A549 (cell line): Measurements from ENCODE around the gene PLA2G4F. TPM values are rescaled to one million over a fixed set of nuclear protein-coding genes. Genes with fewer than 3 reads are reported as not detected.

Experiments used
- ATAC-seq, 2 experiments: fragments of 200-7000 bp in 1 of 2; fragments of >200 bp in 1 of 2; cut with Nextera tagmentation in 1 of 2; cut with Tn5 transposase in 1 of 2; 3 replicates each; pipeline versions ENCODE4 v1.8.0 to v1.9.1; 2018 to 2020; ENCODE audit warnings: mild to moderate bottlenecking in 1 of 2, moderate library complexity in 1 of 2
- CTCF ChIA-PET: fragments of 300-600 bp; sonication (Branson Sonifier 250); formaldehyde crosslinking; extraction: SDS; loops from one replicate; lab custom pipeline; 2021; ENCODE audit warnings: antibody characterized with exemption, inconsistent platforms; lab: Yijun Ruan, JAX
- POLR2A ChIA-PET: fragments of 350-600 bp; formaldehyde crosslinking; extraction: SDS; loops from one replicate; lab custom pipeline; 2021; ENCODE audit warnings: antibody characterized with exemption, inconsistent platforms; lab: Yijun Ruan, JAX
- DNase-seq, 2 experiments: peaks; one replicate each; pipeline versions ENCODE4 v3.0.0 to v3.0.0-alpha.2; 2011 to 2016; ENCODE audit warnings: low read depth in 1 of 2, low spot score in 1 of 2
- FAIRE-seq: peaks from 2 replicates; lab custom pipeline; 2011; peaks lifted over from hg19 to GRCh38; lab: Jason Lieb, UNC
- H3K27ac ChIP-seq, 2 experiments: fragments of >200 bp; sonication (Bioruptor Twin); formaldehyde crosslinking; 3 replicates each; pipeline ENCODE4 v1.5.1; 2016 to 2017
- H3K4me1 ChIP-seq: fragments of >200 bp; sonication (Bioruptor Twin); formaldehyde crosslinking; 3 replicates; pipeline ENCODE4 v1.6.1; 2016
- H3K4me2 ChIP-seq: fragments of >200 bp; sonication (Bioruptor Twin); formaldehyde crosslinking; 3 replicates; pipeline ENCODE4 v1.6.1; 2016
- H3K4me3 ChIP-seq: fragments of >200 bp; sonication (Bioruptor Twin); formaldehyde crosslinking; 3 replicates; pipeline ENCODE4 v1.5.1; 2016
- H3K9me3 ChIP-seq: fragments of >200 bp; sonication (Bioruptor Twin); formaldehyde crosslinking; 3 replicates; pipeline ENCODE4 v1.6.1; 2016
- BHLHE40 ChIP-seq: IDR thresholded peaks from 2 replicates; pipeline ENCODE4 v1.6.1; 2012; ENCODE audit warnings: low read depth, low read length, inconsistent platforms
- CBX8 ChIP-seq: fragments of 200-600 bp; sonication (generic); IDR thresholded peaks from 2 replicates; pipeline ENCODE4 v1.6.1; 2016
- EHF ChIP-seq: fragments of 250-450 bp; sonication (Bioruptor Pico); IDR thresholded peaks from 2 replicates; pipeline ENCODE4 v1.5.0; 2020; ENCODE audit warnings: mild to moderate bottlenecking
- EP300 ChIP-seq, 2 experiments: fragments of >200 bp; sonication (Bioruptor Twin); formaldehyde crosslinking; IDR thresholded peaks; 2 replicates in 1 of 2; 3 replicates in 1 of 2; pipeline ENCODE4 v1.6.1; 2016 to 2017
- FOSB ChIP-seq: fragments of 250-450 bp; sonication (Bioruptor Pico); IDR thresholded peaks from 2 replicates; pipeline ENCODE4 v1.5.0; 2020; ENCODE audit warnings: mild to moderate bottlenecking, moderate library complexity
- GATA3 ChIP-seq: IDR thresholded peaks from 2 replicates; pipeline ENCODE4 v1.6.1; 2012; ENCODE audit warnings: borderline replicate concordance
- HDAC2 ChIP-seq: fragments of 200-600 bp; sonication (generic); IDR thresholded peaks from 2 replicates; pipeline ENCODE4 v1.6.1; 2016
- HOXB5 ChIP-seq: fragments of 250-450 bp; sonication (Bioruptor Pico); IDR thresholded peaks from 2 replicates; pipeline ENCODE4 v1.5.0; 2020; ENCODE audit warnings: mild to moderate bottlenecking, moderate library complexity
- JUNB ChIP-seq: fragments of >200 bp; sonication (Bioruptor Twin); formaldehyde crosslinking; IDR thresholded peaks from 2 replicates; pipeline ENCODE4 v1.6.1; 2016
- KDM1A ChIP-seq: fragments of 200-600 bp; sonication (generic); IDR thresholded peaks from 2 replicates; pipeline ENCODE4 v1.6.1; 2016; ENCODE audit warnings: low read depth, mild to moderate bottlenecking
- MAFK ChIP-seq: fragments of 450-650 bp; IDR thresholded peaks from 2 replicates; pipeline ENCODE4 v1.6.1; 2014; ENCODE audit not compliant: partially characterized antibody
- MAZ ChIP-seq: fragments of 150-350 bp; IDR thresholded peaks from 2 replicates; pipeline ENCODE4 v1.6.1; 2014; ENCODE audit warnings: antibody characterized with exemption, low read depth, low read length, borderline replicate concordance
- NPAS2 ChIP-seq: fragments of 250-450 bp; sonication (Bioruptor Pico); IDR thresholded peaks from 2 replicates; pipeline ENCODE4 v1.8.0; 2022; ENCODE audit warnings: mild to moderate bottlenecking, moderate library complexity, borderline replicate concordance
- PHF8 ChIP-seq: fragments of 200-600 bp; sonication (generic); IDR thresholded peaks from 2 replicates; pipeline ENCODE4 v1.6.1; 2016; ENCODE audit warnings: low read depth, mild to moderate bottlenecking, antibody characterized with exemption, moderate library complexity, borderline replicate concordance
- POLR2AphosphoS2 ChIP-seq: conservative IDR thresholded peaks from 2 replicates; pipeline ENCODE4 v1.6.1; 2012; ENCODE audit warnings: low read length, improper control_type of control experiment, inconsistent platforms
- RNF2 ChIP-seq: fragments of 200-600 bp; sonication (generic); IDR thresholded peaks from 2 replicates; pipeline ENCODE4 v1.6.1; 2016; ENCODE audit warnings: low read depth, mild to moderate bottlenecking, antibody characterized with exemption, moderate library complexity, borderline replicate concordance
- SREBF2 ChIP-seq: fragments of 450-650 bp; IDR thresholded peaks from 2 replicates; pipeline ENCODE4 v1.6.1; 2014; ENCODE audit warnings: mild to moderate bottlenecking, moderate library complexity
- TP53 ChIP-seq: fragments of 250-450 bp; sonication (Bioruptor Pico); IDR thresholded peaks from 2 replicates; pipeline ENCODE4 v1.5.0; 2021; ENCODE audit warnings: mild to moderate bottlenecking, moderate library complexity
- WGBS: methylation state at CpG from one replicate; pipeline ENCODE4 v1.1.6; 2017; ENCODE audit errors: missing lambda C conversion rate; 5-methylcytosine and 5-hydroxymethylcytosine counted together
- polyA plus RNA-seq, 4 experiments: library from polyadenylated mRNA; depleted of rRNA in 3 of 4; stranded (reverse); fragments of >200 nt; fragmentation: RNase III in 1 of 4; extraction: RNeasy Plus Mini Kit Qiagen cat#74134 plus additional on column Dnase treatment in 1 of 4; gene quantifications; 2 replicates in 3 of 4; 3 replicates in 1 of 4; pipeline ENCODE4 v1.2.3, GENCODE V29; 2011 to 2017
- TF ChIP-seq, protein P1 (sequence below): fragments of >200 bp; sonication (Bioruptor Twin); formaldehyde crosslinking; IDR thresholded peaks from 3 replicates; pipeline ENCODE4 v1.6.1; 2016
- TF ChIP-seq, protein P2 (sequence below): fragments of >200 bp; sonication (Bioruptor Twin); formaldehyde crosslinking; IDR thresholded peaks from 3 replicates; pipeline ENCODE4 v1.5.1; 2016
- TF ChIP-seq, protein P3 (sequence below): fragments of 450-650 bp; IDR thresholded peaks from 2 replicates; pipeline ENCODE4 v1.6.1; 2014; ENCODE audit warnings: antibody characterized with exemption
- TF ChIP-seq, protein P4 (sequence below): fragments of 250-450 bp; sonication (Bioruptor Pico); IDR thresholded peaks from 2 replicates; pipeline ENCODE4 v1.5.0; 2021; ENCODE audit warnings: mild to moderate bottlenecking, moderate library complexity, borderline replicate concordance
- TF ChIP-seq, protein P5 (sequence below): IDR thresholded peaks from 2 replicates; pipeline ENCODE4 v1.6.1; 2012

The PLA2G4F gene
- polyA plus RNA-seq, 2 of the 4 experiments (the other 2 are of a cell fraction) = not detected

DNA sequence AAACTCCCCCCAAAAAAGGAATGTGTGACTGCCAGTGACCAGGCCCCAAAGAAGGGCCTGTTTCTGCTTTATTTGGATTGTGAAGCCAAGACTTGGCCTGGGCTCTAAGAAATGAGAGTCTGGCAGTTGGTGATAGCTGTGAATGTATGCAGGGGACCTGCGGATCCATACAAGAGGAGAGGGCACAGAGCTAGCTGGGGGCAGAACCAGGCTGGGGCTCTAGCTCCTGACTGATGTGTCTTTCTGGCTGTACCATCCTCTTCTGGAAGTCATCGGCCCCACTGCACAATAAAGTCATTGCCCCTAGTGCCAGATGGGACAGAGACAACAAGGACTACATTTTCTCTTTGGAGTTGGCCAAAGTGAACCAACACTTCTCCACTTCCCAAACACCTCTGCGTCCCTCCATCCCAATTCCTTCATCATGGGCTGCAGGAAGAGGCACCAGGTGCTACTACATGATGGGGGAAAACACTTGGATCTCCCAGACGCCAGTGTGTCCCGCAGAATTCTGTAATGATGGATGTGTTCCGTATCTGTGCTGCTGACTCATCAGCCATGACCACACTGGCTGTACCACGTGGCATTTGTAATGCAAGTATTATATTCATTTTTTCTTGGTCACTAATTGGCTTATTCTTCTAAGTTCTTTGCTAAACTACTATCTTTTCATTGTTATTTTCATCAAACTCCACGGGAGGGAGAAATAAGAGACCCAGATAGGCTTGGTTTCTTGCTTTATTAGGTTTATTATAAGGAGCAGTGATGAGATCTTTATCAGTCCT is 1.7 kb upstream of the PLA2G4F start:
- H3K4me1 ChIP-seq = no peaks in the 10 kb centered on the region
- CTCF ChIA-PET = interaction anchor here (0.6 kb wide), 1 partner anchor 1764 kb away, joined by 3 read pairs; no protein-coding TSS in a partner anchor
- POLR2A ChIA-PET = no interaction called here
- no peak for FAIRE-seq
- H3K4me2 ChIP-seq = no peak overlapping the region
- H3K9me3 ChIP-seq = no peaks in the 10 kb centered on the region
- 77% methylated on average over 7 of the region's 8 CpGs for WGBS
- H3K27ac ChIP-seq = no peak overlapping the region
- ATAC-seq = no peak
- no peak overlapping the region for H3K4me3 ChIP-seq
- TF ChIP-seq MAFK = peak; percentile 10
- TF ChIP-seq BHLHE40 = no peak
- DNase-seq = no peak

DNA sequence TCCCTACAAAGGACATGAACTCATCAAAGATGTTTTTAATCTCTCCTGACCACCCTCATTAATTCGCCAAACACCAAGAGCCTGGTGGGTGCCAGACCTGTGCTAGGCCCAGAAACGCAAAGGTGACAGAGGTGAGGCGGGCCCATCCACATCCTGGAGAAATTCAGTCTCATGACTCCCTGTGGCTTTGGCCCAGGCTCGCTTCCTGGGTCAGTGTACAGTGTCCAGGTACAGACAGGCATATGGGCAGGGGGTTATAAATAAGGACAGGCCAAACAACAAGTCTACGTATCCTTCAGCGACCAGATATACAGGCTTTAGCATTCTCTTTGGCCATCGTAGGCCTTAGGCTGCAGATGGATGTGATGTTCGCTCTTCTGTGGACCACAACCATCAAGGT is 945 bp upstream of the PLA2G4F start:
- whole genome bisulfite sequencing = 92% methylated on average over 8 of the region's 8 CpGs
- H3K4me1 ChIP-seq = no peaks in the 10 kb centered on the region
- ChIA-PET POLR2A (no interaction called here), CTCF (interaction anchor here (1.8 kb wide), 1 partner anchor 9 kb away, joined by 6 read pairs; no protein-coding TSS in a partner anchor)
- no peak overlapping the region for H3K4me3 ChIP-seq
- no peak overlapping the region for H3K27ac ChIP-seq
- no peaks in the 10 kb centered on the region for H3K9me3 ChIP-seq
- FAIRE-seq = no peak
- TF ChIP-seq BHLHE40 (no peak), EHF (no peak), NPAS2 (CRISPR knock-in tag) (no peak), MAFK (no peak), PHF8 (no peak), POLR2AphosphoS2 (no peak), HDAC2 (no peak), SREBF2 (no peak), HOXB5 (no peak), JUNB (no peak), KDM1A (no peak), MAZ (no peak), RNF2 (no peak), FOSB (CRISPR knock-in tag) (no peak)
- TF ChIP-seq, protein P1, sequence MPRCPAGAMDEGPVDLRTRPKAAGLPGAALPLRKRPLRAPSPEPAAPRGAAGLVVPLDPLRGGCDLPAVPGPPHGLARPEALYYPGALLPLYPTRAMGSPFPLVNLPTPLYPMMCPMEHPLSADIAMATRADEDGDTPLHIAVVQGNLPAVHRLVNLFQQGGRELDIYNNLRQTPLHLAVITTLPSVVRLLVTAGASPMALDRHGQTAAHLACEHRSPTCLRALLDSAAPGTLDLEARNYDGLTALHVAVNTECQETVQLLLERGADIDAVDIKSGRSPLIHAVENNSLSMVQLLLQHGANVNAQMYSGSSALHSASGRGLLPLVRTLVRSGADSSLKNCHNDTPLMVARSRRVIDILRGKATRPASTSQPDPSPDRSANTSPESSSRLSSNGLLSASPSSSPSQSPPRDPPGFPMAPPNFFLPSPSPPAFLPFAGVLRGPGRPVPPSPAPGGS = no peak
- TF ChIP-seq, protein P2, sequence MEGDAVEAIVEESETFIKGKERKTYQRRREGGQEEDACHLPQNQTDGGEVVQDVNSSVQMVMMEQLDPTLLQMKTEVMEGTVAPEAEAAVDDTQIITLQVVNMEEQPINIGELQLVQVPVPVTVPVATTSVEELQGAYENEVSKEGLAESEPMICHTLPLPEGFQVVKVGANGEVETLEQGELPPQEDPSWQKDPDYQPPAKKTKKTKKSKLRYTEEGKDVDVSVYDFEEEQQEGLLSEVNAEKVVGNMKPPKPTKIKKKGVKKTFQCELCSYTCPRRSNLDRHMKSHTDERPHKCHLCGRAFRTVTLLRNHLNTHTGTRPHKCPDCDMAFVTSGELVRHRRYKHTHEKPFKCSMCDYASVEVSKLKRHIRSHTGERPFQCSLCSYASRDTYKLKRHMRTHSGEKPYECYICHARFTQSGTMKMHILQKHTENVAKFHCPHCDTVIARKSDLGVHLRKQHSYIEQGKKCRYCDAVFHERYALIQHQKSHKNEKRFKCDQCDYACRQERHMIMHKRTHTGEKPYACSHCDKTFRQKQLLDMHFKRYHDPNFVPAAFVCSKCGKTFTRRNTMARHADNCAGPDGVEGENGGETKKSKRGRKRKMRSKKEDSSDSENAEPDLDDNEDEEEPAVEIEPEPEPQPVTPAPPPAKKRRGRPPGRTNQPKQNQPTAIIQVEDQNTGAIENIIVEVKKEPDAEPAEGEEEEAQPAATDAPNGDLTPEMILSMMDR = no peak
- TF ChIP-seq, all 56 proteins: peak for 0
- ATAC-seq (no peak), DNase-seq (no peak)
- H3K4me2 ChIP-seq = no peak overlapping the region

DNA sequence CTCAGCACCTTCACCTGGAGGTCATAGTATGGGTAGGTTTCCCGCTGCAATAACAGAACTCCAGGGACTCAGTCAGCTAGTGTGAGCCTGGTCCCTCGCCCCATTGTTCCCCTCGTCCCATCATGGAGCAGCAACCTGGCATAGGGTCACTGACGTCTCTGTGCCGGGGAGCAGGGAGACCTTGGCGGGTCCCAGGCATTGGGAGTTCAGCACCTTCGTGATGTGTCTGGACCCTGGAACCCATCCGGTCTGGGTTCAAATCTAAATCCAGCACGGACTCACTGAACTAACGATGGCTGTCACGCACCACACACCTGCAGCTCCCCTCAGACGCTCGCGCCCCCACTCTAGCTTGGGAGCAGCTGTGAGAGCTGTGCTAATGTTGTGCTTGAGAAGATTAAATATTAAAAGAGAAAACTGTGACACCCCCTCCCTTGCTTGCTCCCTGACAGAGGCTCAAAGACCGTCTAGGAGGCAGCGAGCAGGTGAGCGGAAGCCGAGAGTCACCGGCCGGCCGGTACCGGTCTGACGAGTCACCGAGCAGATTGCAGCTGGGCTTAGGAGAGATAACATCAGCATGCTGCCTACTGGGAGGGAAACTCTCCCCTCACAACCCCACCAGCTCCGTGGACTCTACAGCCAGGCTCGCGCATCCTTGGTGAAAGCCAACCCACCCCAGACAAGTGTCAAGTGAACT is 742 bp downstream of the PLA2G4F start:
- Histone ChIP-seq H3K27ac (no peak overlapping the region), H3K4me3 (no peak overlapping the region), H3K9me3 (no peaks in the 10 kb centered on the region), H3K4me2 (no peak overlapping the region), H3K4me1 (no peaks in the 10 kb centered on the region)
- CTCF ChIA-PET = interaction anchor here (0.9 to 1.8 kb wide), 4 partner anchors 8 to 230 kb away, joined by 3 to 6 read pairs (median 4); no protein-coding TSS in a partner anchor
- FAIRE-seq (no peak), DNase-seq (no peak), ATAC-seq (no peak)
- WGBS = 81% methylated on average over 20 of the region's 27 CpGs
- POLR2A ChIA-PET = no interaction called here
- no peak for TF ChIP-seq CBX8
- no peak for TF ChIP-seq TP53 (CRISPR knock-in tag)
- no peak for TF ChIP-seq GATA3
- no peak for TF ChIP-seq EP300 (IDR thresholded peaks at IDR 0.05)
- TF ChIP-seq, protein P1 = no peak
- no peak for TF ChIP-seq HDAC2
- no peak for TF ChIP-seq SREBF2
- no peak for TF ChIP-seq JUNB
- TF ChIP-seq, protein P3, sequence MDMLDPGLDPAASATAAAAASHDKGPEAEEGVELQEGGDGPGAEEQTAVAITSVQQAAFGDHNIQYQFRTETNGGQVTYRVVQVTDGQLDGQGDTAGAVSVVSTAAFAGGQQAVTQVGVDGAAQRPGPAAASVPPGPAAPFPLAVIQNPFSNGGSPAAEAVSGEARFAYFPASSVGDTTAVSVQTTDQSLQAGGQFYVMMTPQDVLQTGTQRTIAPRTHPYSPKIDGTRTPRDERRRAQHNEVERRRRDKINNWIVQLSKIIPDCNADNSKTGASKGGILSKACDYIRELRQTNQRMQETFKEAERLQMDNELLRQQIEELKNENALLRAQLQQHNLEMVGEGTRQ = no peak
- TF ChIP-seq, protein P4, sequence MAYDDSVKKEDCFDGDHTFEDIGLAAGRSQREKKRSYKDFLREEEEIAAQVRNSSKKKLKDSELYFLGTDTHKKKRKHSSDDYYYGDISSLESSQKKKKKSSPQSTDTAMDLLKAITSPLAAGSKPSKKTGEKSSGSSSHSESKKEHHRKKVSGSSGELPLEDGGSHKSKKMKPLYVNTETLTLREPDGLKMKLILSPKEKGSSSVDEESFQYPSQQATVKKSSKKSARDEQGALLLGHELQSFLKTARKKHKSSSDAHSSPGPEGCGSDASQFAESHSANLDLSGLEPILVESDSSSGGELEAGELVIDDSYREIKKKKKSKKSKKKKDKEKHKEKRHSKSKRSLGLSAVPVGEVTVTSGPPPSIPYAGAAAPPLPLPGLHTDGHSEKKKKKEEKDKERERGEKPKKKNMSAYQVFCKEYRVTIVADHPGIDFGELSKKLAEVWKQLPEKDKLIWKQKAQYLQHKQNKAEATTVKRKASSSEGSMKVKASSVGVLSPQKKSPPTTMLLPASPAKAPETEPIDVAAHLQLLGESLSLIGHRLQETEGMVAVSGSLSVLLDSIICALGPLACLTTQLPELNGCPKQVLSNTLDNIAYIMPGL (CRISPR knock-in tag) = no peak
- no peak for TF ChIP-seq KDM1A
- TF ChIP-seq, protein P5, sequence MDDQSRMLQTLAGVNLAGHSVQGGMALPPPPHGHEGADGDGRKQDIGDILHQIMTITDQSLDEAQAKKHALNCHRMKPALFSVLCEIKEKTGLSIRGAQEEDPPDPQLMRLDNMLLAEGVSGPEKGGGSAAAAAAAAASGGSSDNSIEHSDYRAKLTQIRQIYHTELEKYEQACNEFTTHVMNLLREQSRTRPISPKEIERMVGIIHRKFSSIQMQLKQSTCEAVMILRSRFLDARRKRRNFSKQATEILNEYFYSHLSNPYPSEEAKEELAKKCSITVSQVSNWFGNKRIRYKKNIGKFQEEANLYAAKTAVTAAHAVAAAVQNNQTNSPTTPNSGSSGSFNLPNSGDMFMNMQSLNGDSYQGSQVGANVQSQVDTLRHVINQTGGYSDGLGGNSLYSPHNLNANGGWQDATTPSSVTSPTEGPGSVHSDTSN = no peak
